SKM-1 treated with dmso at 0.1 percent for 144 hours (cell line): Measurements from ENCODE around the gene BRD9.

Source experiments
- DNase-seq: peaks from one replicate; lab custom pipeline; 2025; ENCODE audit not compliant: unreplicated experiment; lab: John Stamatoyannopoulos, UW

The BRD9 gene

GRCh38 chr5:819078-819477 is 73.5 kb downstream of the BRD9 start:
- no peak for DNase-seq

DNA sequence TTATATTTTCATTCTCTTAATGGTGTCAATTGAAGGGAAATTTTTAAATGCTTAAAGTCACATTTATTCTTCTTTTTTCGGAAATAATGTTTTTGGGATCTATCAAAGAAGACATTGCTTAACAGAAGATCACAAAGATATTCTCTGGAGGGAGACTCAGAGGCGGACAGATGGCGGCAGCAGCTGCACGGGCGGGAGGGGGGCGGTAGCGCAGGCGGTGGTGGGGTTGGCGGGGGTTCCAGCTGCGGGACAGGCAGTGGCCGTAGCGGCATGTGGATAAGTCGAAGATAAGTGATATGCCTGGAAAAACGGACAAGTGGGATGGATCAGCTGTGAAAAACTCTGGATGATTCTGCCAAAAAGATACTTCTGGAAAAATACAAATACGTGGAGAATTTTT is 76.4 kb downstream of the BRD9 start:
- DNase-seq = no peak

DNA sequence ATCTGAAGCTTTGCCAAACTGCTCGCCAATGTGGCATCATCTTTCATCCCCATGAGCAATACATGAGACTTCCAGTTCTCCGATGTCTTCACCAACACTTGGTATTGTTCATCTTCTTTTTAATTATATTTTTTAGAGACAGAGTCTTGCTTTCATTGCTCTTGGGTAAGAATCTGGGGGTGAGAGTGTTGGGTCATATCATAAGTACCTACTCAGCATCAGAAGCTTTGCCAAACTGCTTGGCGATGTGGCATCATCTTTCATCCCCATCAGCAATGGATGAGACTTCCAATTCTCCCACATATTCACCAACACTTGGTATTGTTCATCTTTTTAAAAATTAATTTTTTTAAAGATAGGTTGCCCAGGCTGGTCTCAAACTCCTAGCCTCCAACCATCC is 77.2 kb downstream of the BRD9 start:
- no peak for DNase-seq
